Measurements from ENCODE around the gene FHAD1.

Gene FHAD1

DNA sequence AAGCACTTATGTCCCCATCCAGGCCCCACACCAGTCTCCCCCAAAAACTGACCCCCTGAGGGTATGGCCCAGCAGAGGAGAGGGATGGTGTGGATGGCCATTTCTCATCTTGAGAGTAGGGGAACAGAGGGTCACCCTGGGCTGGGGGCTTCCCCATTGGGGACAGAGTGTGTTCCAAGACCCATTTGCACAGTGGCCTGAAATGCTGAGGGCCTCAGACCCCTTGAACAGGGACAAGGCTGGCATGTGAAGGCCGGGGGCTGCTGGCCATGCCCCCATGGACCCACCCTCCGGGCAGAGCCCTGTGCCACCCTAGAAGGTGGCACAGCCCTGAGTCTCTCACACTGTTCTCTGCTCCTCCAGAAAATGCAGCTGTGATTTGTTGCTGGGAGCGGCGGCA is 199.2 kb downstream of the FHAD1 start:
- no peak for TF ChIP-seq MYC (IDR thresholded peaks at IDR 0.05; ENCODE audit: low read depth, low read length)
- no peak for TF ChIP-seq POLR2A (IDR thresholded peaks at IDR 0.05; ENCODE audit: extremely low read depth, insufficient read length)
- TF ChIP-seq CTCF (IDR thresholded peaks at IDR 0.05; ENCODE audit: low read depth, low read length): no peak
- TF ChIP-seq, protein P1, sequence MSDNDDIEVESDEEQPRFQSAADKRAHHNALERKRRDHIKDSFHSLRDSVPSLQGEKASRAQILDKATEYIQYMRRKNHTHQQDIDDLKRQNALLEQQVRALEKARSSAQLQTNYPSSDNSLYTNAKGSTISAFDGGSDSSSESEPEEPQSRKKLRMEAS (IDR thresholded peaks at IDR 0.05; ENCODE audit: low read depth, low read length): no peak
- DNase-seq (ENCODE audit: low read depth): no peak
- H3K4me3 ChIP-seq (ENCODE audit: low read depth, low read length): no peak overlapping the region
